MM.1S (cell line): ENCODE data around the gene DOK4.
A peak's percentile ranks its signal among the peaks of the same experiment; 100 is the strongest.

Experiments
- DNase-seq: peaks from one replicate; pipeline ENCODE4 v3.0.0-alpha.2; 2015
- H2AFZ ChIP-seq: fragments of 300-600 bp; sonication (generic); 2 replicates; pipeline ENCODE4 v1.6.0; 2016; ENCODE audit warnings: antibody characterized with exemption, low read length
- H3F3A ChIP-seq: fragments of 300-600 bp; sonication (generic); 2 replicates; pipeline ENCODE4 v1.6.1; 2016; ENCODE audit warnings: mild to moderate bottlenecking, antibody characterized with exemption, low read length, moderate library complexity, mixed read lengths; ENCODE audit not compliant: insufficient read depth
- H3K27ac ChIP-seq: fragments of 300-600 bp; sonication (generic); 2 replicates; pipeline ENCODE4 v1.5.1; 2016; ENCODE audit warnings: mild to moderate bottlenecking, low read length
- H3K27me3 ChIP-seq: fragments of 300-600 bp; sonication (generic); replicated peaks from 2 replicates; pipeline ENCODE4 v1.6.0; 2016; ENCODE audit warnings: low read length; ENCODE audit not compliant: insufficient read depth
- H3K36me3 ChIP-seq: fragments of 300-600 bp; sonication (generic); replicated peaks from 2 replicates; pipeline ENCODE4 v1.6.1; 2016; ENCODE audit warnings: mild to moderate bottlenecking, low read length, mixed read lengths; ENCODE audit not compliant: insufficient read depth
- H3K4me1 ChIP-seq: fragments of 300-600 bp; sonication (generic); 2 replicates; pipeline ENCODE4 v1.6.1; 2016; ENCODE audit warnings: low read length, mixed read lengths
- H3K4me2 ChIP-seq: fragments of 300-600 bp; sonication (generic); 2 replicates; pipeline ENCODE4 v1.6.0; 2016; ENCODE audit warnings: low read depth, low read length
- H3K4me3 ChIP-seq: fragments of 300-600 bp; sonication (generic); 2 replicates; pipeline ENCODE4 v1.5.1; 2016; ENCODE audit warnings: low read length, mixed read lengths
- H3K79me2 ChIP-seq: fragments of 300-600 bp; sonication (generic); 2 replicates; pipeline ENCODE4 v1.6.1; 2016; ENCODE audit warnings: mixed run types, low read length, mixed read lengths
- H3K9ac ChIP-seq: fragments of 300-600 bp; sonication (generic); 2 replicates; pipeline ENCODE4 v1.6.1; 2016; ENCODE audit warnings: low read length, mixed read lengths
- H3K9me2 ChIP-seq: fragments of 300-600 bp; sonication (generic); replicated peaks from 2 replicates; pipeline ENCODE4 v1.6.1; 2016; ENCODE audit warnings: mild to moderate bottlenecking, low read length, mixed read lengths; ENCODE audit not compliant: insufficient read depth
- H3K9me3 ChIP-seq: fragments of 300-600 bp; sonication (generic); replicated peaks from 2 replicates; pipeline ENCODE4 v1.6.1; 2016; ENCODE audit warnings: mild to moderate bottlenecking, low read length, mixed read lengths; ENCODE audit not compliant: insufficient read depth
- H4K20me1 ChIP-seq: fragments of 300-600 bp; sonication (generic); 2 replicates; pipeline ENCODE4 v1.6.1; 2016; ENCODE audit warnings: mild to moderate bottlenecking, low read length, moderate library complexity, mixed read lengths; ENCODE audit not compliant: insufficient read depth
- CTCF ChIP-seq: fragments of 300-600 bp; sonication (generic); IDR thresholded peaks from 2 replicates; pipeline ENCODE4 v1.5.1; 2016; ENCODE audit warnings: antibody characterized with exemption, low read length, mixed read lengths
- EZH2 ChIP-seq: fragments of 300-600 bp; sonication (generic); optimal IDR thresholded peaks from 2 replicates; pipeline ENCODE3; 2017; ENCODE audit warnings: low read depth, mild to moderate bottlenecking, antibody characterized with exemption, low read length, mixed read lengths
- EZH2phosphoT487 ChIP-seq: fragments of 300-600 bp; sonication (generic); IDR thresholded peaks from 2 replicates; pipeline ENCODE4 v1.6.1; 2018; ENCODE audit warnings: antibody characterized with exemption, low read length

The DOK4 gene

GRCh38 chr16:57486858-57487834 is 853 bp upstream of the DOK4 start:
- Histone ChIP-seq H2AFZ (peak overlapping the region; percentile 91), H3K9me2 (no peaks in the 10 kb centered on the region), H3K79me2 (no peaks in the 10 kb centered on the region), H3K27ac (no peak overlapping the region), H3K4me3 (peak overlapping the region; percentile 42; the same call in 1 of the 2 replicates), H3K9ac (no peak overlapping the region), H3K36me3 (no peaks in the 10 kb centered on the region), H3K9me3 (no peaks in the 10 kb centered on the region), H3F3A (no peaks in the 10 kb centered on the region), H3K27me3 (no peaks in the 10 kb centered on the region), H3K4me2 (peak overlapping the region; percentile 76; the same call in 1 of the 2 replicates), H4K20me1 (no peaks in the 10 kb centered on the region), H3K4me1 (peaks cover 4% of the 10 kb centered on the region; the same call in 1 of the 2 replicates)
- TF ChIP-seq EZH2 (no peak), EZH2phosphoT487 (no peak), CTCF (no peak)
- DNase-seq, result no peak

DNA sequence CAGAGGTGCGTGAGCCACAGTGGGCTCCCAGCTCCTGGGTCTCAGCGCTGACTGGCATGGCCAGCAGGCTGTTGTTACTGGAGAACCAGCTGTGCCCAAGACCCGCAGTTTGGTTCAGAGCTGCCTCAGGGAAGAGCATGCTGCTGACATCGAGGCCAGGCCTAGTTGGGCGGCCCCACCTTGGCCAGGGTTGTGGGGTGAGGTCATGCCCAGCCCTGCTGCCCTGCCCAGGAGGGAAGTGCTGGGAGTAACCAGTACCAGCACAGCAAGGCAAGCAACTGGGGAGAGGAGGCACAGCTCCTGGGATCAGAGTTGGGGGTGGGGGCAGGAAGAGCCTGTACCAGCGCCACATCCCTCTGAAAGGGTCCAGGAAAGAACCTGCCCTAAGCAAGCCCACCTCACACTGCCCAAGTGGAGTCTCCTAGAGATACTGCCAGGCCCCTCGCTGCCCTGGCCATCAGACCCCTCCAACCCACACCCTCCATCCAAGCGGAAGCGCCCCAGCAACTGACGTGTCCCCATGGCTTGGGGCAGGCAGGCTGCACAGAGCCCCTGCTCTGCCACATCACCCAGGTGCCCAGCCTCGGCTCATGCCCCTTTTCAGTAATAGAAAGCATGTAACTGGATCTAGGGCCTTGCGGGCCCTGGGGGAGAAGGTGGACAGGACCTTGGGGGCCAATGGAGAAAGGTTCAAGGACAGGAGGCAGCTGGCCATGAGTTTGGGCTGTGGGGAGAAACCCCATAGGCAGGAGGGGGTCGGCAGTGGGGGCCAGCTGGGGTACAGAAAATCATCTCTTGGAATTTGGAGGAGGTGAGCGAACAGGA is 990 bp downstream of the DOK4 start:
- H3K9me3 ChIP-seq, result no peaks in the 10 kb centered on the region
- H3K9me2 ChIP-seq, result no peaks in the 10 kb centered on the region
- peak overlapping the region; percentile 49; the same call in 1 of the 2 replicates for H3K9ac ChIP-seq
- peak overlapping the region; percentile 99 for H3K4me2 ChIP-seq
- H3K36me3 ChIP-seq, result no peaks in the 10 kb centered on the region
- 0 out of 2 replicates have a peak, but pooled peaks cover 3% of the 10 kb centered on the region for H3K27me3 ChIP-seq
- H4K20me1 ChIP-seq, result no peaks in the 10 kb centered on the region
- H3K4me1 ChIP-seq, result peaks cover 4% of the 10 kb centered on the region; the same call in 1 of the 2 replicates
- no peaks in the 10 kb centered on the region for H3K79me2 ChIP-seq
- no peak overlapping the region; the same call in 1 of the 2 replicates for H3K4me3 ChIP-seq
- H3K27ac ChIP-seq, result no peak overlapping the region
- no peaks in the 10 kb centered on the region for H3F3A ChIP-seq
- H2AFZ ChIP-seq, result peak overlapping the region; percentile 63
- no peak for TF ChIP-seq EZH2phosphoT487
- TF ChIP-seq CTCF, result no peak
- no peak for TF ChIP-seq EZH2
- DNase-seq, result no peak

GRCh38 chr16:57484515-57485005 is 1.7 kb downstream of the DOK4 start:
- no peak for DNase-seq
- no peak overlapping the region for H3K27ac ChIP-seq
- no peaks in the 10 kb centered on the region for H3K36me3 ChIP-seq
- H2AFZ ChIP-seq, result no peak overlapping the region
- no peak overlapping the region for H3K4me3 ChIP-seq
- H3K4me1 ChIP-seq, result peaks cover 4% of the 10 kb centered on the region; the same call in 1 of the 2 replicates
- H3K4me2 ChIP-seq, result no peak overlapping the region
- TF ChIP-seq CTCF (no peak), EZH2 (no peak), EZH2phosphoT487 (no peak)
- no peaks in the 10 kb centered on the region for H3K79me2 ChIP-seq
- 0 out of 2 replicates have a peak, but pooled peaks cover 3% of the 10 kb centered on the region for H3K27me3 ChIP-seq
- H3K9me3 ChIP-seq, result no peaks in the 10 kb centered on the region
- H3K9ac ChIP-seq, result no peak overlapping the region
- H3K9me2 ChIP-seq, result no peaks in the 10 kb centered on the region
- H3F3A ChIP-seq, result no peaks in the 10 kb centered on the region
- no peaks in the 10 kb centered on the region for H4K20me1 ChIP-seq
